HFF-Myc (cell line): Measurements from ENCODE around the gene KCTD4.

Source experiments
- DNase-seq: peaks from one replicate; pipeline ENCODE4 v3.0.0-alpha.2; 2011; ENCODE audit warnings: low read depth; ENCODE audit errors: extremely low read depth
- H3K4me3 ChIP-seq: replicated peaks from 2 replicates; pipeline ENCODE4 v1.5.1; 2011; ENCODE audit warnings: low read depth, mild to moderate bottlenecking, control low read depth, low read length
- TF ChIP-seq, protein P1 (sequence below): IDR thresholded peaks from 2 replicates; pipeline ENCODE4 v1.5.1; 2012; ENCODE audit warnings: mild to moderate bottlenecking, low read depth, low read length, control low read depth; ENCODE audit errors: missing control alignments

KCTD4 gene

GRCh38 chr13:45219123-45219891, 18.5 kb upstream of the KCTD4 start:
- no peak overlapping the region for H3K4me3 ChIP-seq
- TF ChIP-seq, protein P1, sequence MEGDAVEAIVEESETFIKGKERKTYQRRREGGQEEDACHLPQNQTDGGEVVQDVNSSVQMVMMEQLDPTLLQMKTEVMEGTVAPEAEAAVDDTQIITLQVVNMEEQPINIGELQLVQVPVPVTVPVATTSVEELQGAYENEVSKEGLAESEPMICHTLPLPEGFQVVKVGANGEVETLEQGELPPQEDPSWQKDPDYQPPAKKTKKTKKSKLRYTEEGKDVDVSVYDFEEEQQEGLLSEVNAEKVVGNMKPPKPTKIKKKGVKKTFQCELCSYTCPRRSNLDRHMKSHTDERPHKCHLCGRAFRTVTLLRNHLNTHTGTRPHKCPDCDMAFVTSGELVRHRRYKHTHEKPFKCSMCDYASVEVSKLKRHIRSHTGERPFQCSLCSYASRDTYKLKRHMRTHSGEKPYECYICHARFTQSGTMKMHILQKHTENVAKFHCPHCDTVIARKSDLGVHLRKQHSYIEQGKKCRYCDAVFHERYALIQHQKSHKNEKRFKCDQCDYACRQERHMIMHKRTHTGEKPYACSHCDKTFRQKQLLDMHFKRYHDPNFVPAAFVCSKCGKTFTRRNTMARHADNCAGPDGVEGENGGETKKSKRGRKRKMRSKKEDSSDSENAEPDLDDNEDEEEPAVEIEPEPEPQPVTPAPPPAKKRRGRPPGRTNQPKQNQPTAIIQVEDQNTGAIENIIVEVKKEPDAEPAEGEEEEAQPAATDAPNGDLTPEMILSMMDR: no peak
- DNase-seq: no peak

DNA sequence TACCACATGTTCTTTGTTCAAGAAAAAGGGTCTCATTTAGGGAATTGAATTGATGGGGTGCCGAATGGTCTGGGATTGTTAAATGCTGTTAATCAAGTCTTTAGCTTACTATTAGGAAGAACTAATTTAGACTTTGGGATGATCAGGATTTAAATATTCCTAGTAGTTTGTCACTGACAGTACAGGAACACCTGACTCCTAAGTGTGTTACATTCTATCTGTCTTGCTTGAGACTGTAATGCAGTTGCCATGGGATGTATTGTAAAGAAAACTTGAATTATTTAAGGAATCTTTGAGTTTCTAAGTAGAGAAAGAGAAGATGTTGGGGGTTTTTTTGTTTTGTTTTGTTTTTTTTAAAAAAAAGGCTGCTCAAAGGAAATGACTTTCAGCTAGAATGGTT, 17.8 kb upstream of the KCTD4 start:
- DNase-seq: no peak
- H3K4me3 ChIP-seq: no peak overlapping the region
- TF ChIP-seq, protein P1: no peak

GRCh38 chr13:45216193-45216592, 15.3 kb upstream of the KCTD4 start:
- TF ChIP-seq, protein P1: no peak
- no peak for DNase-seq
- no peak overlapping the region for H3K4me3 ChIP-seq

- DNase-seq: no peak
- TF ChIP-seq, protein P1: no peak
- H3K4me3 ChIP-seq: no peak overlapping the region
Measured at GRCh38 chr13:45215392-45216077, 14.7 kb upstream of the KCTD4 start.

DNA sequence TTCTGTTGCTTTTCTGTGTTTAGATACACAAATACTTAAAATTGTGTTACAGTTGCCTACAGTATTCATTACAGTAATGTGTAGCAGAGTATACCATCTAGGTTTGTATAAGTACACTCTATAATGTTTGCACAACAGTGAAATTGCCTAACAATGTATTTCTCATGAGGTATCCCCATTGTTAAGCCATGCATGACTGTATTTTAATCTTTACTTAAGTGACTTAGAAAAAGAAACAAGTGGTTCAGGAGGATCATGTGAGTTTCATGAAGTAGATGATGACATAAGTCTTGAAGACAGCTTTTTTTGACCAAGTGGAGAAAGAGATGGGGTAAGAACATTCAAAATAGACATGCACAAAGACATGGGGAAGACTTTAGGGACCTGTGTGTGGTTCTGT, 8.4 kb upstream of the KCTD4 start:
- H3K4me3 ChIP-seq: no peak overlapping the region
- no peak for DNase-seq
- TF ChIP-seq, protein P1: no peak

GRCh38 chr13:45208132-45208531, 7.3 kb upstream of the KCTD4 start:
- H3K4me3 ChIP-seq: no peak overlapping the region
- TF ChIP-seq, protein P1: no peak
- DNase-seq: no peak
